Liver (tissue), 3 donors: ENCODE data around the gene TP63.

Source experiments
- ATF3 ChIP-seq: IDR thresholded peaks from 2 replicates; pipeline ENCODE4 v1.6.1; 2016; ENCODE audit warnings: antibody characterized with exemption
- CTCF ChIP-seq: fragments of 150-350 bp; IDR thresholded peaks from 2 replicates; pipeline ENCODE4 v1.5.1; 2017; ENCODE audit warnings: improper control_type of control experiment, low read depth, low read length; ENCODE audit not compliant: missing input control
- EGR1 ChIP-seq, 2 donors: IDR thresholded peaks; 2 replicates each; pipeline ENCODE4 v1.6.1; 2016 to 2018; ENCODE audit warnings: antibody characterized with exemption in 2 of 2, low read depth in 2 of 2
- GABPA ChIP-seq, 2 donors: IDR thresholded peaks in 1 of 2; conservative IDR thresholded peaks in 1 of 2; 2 replicates each; pipeline ENCODE4 v1.6.1; 2016; ENCODE audit warnings: antibody characterized with exemption in 2 of 2, mild to moderate bottlenecking in 1 of 2, moderate library complexity in 1 of 2
- JUND ChIP-seq, 2 donors: IDR thresholded peaks; 2 replicates each; pipeline ENCODE4 v1.6.1; 2016; ENCODE audit warnings: antibody characterized with exemption in 2 of 2
- MAX ChIP-seq: IDR thresholded peaks from 2 replicates; pipeline ENCODE4 v1.6.1; 2016; ENCODE audit warnings: antibody characterized with exemption
- RAD21 ChIP-seq, 2 donors: IDR thresholded peaks; 2 replicates each; pipeline ENCODE4 v1.6.1; 2016; ENCODE audit warnings: antibody characterized with exemption in 2 of 2, mild to moderate bottlenecking in 2 of 2
- REST ChIP-seq: IDR thresholded peaks from 2 replicates; pipeline ENCODE4 v1.6.1; 2016; ENCODE audit warnings: antibody characterized with exemption, mild to moderate bottlenecking
- RXRA ChIP-seq, 2 donors: IDR thresholded peaks; 2 replicates each; pipeline ENCODE4 v1.6.1; 2017 to 2018; ENCODE audit warnings: antibody characterized with exemption in 2 of 2, mild to moderate bottlenecking in 1 of 2
- SP1 ChIP-seq: IDR thresholded peaks from 2 replicates; pipeline ENCODE4 v1.6.1; 2018; ENCODE audit warnings: antibody characterized with exemption, mild to moderate bottlenecking
- TAF1 ChIP-seq: conservative IDR thresholded peaks from 2 replicates; pipeline ENCODE4 v1.6.1; 2016; ENCODE audit warnings: antibody characterized with exemption, mild to moderate bottlenecking
- YY1 ChIP-seq: IDR thresholded peaks from 2 replicates; pipeline ENCODE4 v1.6.1; 2016; ENCODE audit warnings: antibody characterized with exemption, mild to moderate bottlenecking
- ZBTB33 ChIP-seq: IDR thresholded peaks from 2 replicates; pipeline ENCODE4 v1.6.1; 2016; ENCODE audit warnings: antibody characterized with exemption
- donor health status: healthy.
- donor health status: healthy.

- TF ChIP-seq RAD21 (IDR thresholded peaks at IDR 0.05): no peak
- no peak for TF ChIP-seq CTCF
- no peak for TF ChIP-seq TAF1
- TF ChIP-seq REST: no peak
- no peak for TF ChIP-seq MAX
- no peak for TF ChIP-seq SP1
- no peak for TF ChIP-seq ZBTB33
- no peak for TF ChIP-seq ATF3
- TF ChIP-seq JUND (IDR thresholded peaks at IDR 0.05): no peak
- no peak for TF ChIP-seq YY1
- no peak for TF ChIP-seq RXRA (IDR thresholded peaks at IDR 0.05)
- TF ChIP-seq GABPA (IDR thresholded peaks at IDR 0.05 in 1 of 2, conservative IDR thresholded peaks at IDR 0.05 in 1 of 2): no peak
- TF ChIP-seq EGR1 (IDR thresholded peaks at IDR 0.05; ENCODE audit: low read depth in 2 of 2): no peak
These were observed 109.0 kb downstream of the TP63 start for GRCh38 chr3:189740156-189740555.
